Measurements from ENCODE around the gene SCN11A.
A peak's percentile ranks its signal among the peaks of the same experiment; 100 is the strongest.

Gene SCN11A

GRCh38 chr3:39068556-39068955 lies 16.8 kb upstream of the SCN11A start:
- H3K27me3 ChIP-seq (ENCODE audit: insufficient read depth, low read length, poor library complexity): no peaks in the 10 kb centered on the region
- H3K36me3 ChIP-seq (ENCODE audit: insufficient read depth, low read length): peaks cover 67% of the 10 kb centered on the region
- ATAC-seq (ENCODE audit: insufficient read depth, low read depth) (no peak), DNase-seq (no peak)
- H3K9ac ChIP-seq (ENCODE audit: low read depth, low read length): no peak overlapping the region
- no peaks in the 10 kb centered on the region for H3K9me3 ChIP-seq (ENCODE audit: insufficient read depth, low read length, severe bottlenecking)
- H2AFZ ChIP-seq (ENCODE audit: low read depth, low read length): no peak overlapping the region
- TF ChIP-seq EZH2 (IDR thresholded peaks at IDR 0.05; ENCODE audit: borderline replicate concordance, low read depth, low read length, severe bottlenecking): no peak
- TF ChIP-seq CTCF (IDR thresholded peaks at IDR 0.05; ENCODE audit: borderline replicate concordance, extremely low read depth, low read length, poor library complexity, severe bottlenecking): no peak
- H3K4me1 ChIP-seq (ENCODE audit: insufficient read depth, low read length): no peaks in the 10 kb centered on the region
- no peak overlapping the region for H3K4me2 ChIP-seq (ENCODE audit: insufficient read depth, low read length)
- H3K4me3 ChIP-seq (ENCODE audit: low read depth in 1 of 2, low read length in 2 of 2): no peak overlapping the region
- H4K20me1 ChIP-seq (ENCODE audit: insufficient read depth, low read length): no peaks in the 10 kb centered on the region; the same call in 1 of the 2 replicates
- H3K27ac ChIP-seq (ENCODE audit: low read length): no peak overlapping the region
- H3K79me2 ChIP-seq (ENCODE audit: insufficient read depth, low read length): peaks cover 13% of the 10 kb centered on the region

GRCh38 chr3:39067286-39067685 lies 15.5 kb upstream of the SCN11A start:
- Histone ChIP-seq H4K20me1 (ENCODE audit: insufficient read depth, low read length) (no peaks in the 10 kb centered on the region; the same call in 1 of the 2 replicates), H3K4me3 (ENCODE audit: low read depth in 1 of 2, low read length in 2 of 2) (no peak overlapping the region), H3K27me3 (ENCODE audit: insufficient read depth, low read length, poor library complexity) (no peaks in the 10 kb centered on the region), H3K27ac (ENCODE audit: low read length) (no peak overlapping the region), H3K9me3 (ENCODE audit: insufficient read depth, low read length, severe bottlenecking) (no peaks in the 10 kb centered on the region), H3K4me2 (ENCODE audit: insufficient read depth, low read length) (no peak overlapping the region), H3K36me3 (ENCODE audit: insufficient read depth, low read length) (peaks cover 54% of the 10 kb centered on the region), H3K79me2 (ENCODE audit: insufficient read depth, low read length) (peaks cover 22% of the 10 kb centered on the region), H3K4me1 (ENCODE audit: insufficient read depth, low read length) (no peaks in the 10 kb centered on the region), H2AFZ (ENCODE audit: low read depth, low read length) (no peak overlapping the region), H3K9ac (ENCODE audit: low read depth, low read length) (no peak overlapping the region)
- TF ChIP-seq EZH2 (IDR thresholded peaks at IDR 0.05; ENCODE audit: borderline replicate concordance, low read depth, low read length, severe bottlenecking): no peak
- no peak for TF ChIP-seq CTCF (IDR thresholded peaks at IDR 0.05; ENCODE audit: borderline replicate concordance, extremely low read depth, low read length, poor library complexity, severe bottlenecking)
- no peak for ATAC-seq (ENCODE audit: insufficient read depth, low read depth)
- DNase-seq: no peak

- DNase-seq (peak; percentile 22), ATAC-seq (ENCODE audit: insufficient read depth, low read depth) (peak; percentile 88)
- no peaks in the 10 kb centered on the region for H3K4me1 ChIP-seq (ENCODE audit: insufficient read depth, low read length)
- TF ChIP-seq CTCF (IDR thresholded peaks at IDR 0.05; ENCODE audit: borderline replicate concordance, extremely low read depth, low read length, poor library complexity, severe bottlenecking): peak; percentile 54
- TF ChIP-seq EZH2 (IDR thresholded peaks at IDR 0.05; ENCODE audit: borderline replicate concordance, low read depth, low read length, severe bottlenecking): no peak
- H2AFZ ChIP-seq (ENCODE audit: low read depth, low read length): no peak overlapping the region
- no peak overlapping the region for H3K4me3 ChIP-seq (ENCODE audit: low read depth in 1 of 2, low read length in 2 of 2)
- H3K36me3 ChIP-seq (ENCODE audit: insufficient read depth, low read length): peaks cover 39% of the 10 kb centered on the region
- H3K27me3 ChIP-seq (ENCODE audit: insufficient read depth, low read length, poor library complexity): no peaks in the 10 kb centered on the region
- no peak overlapping the region for H3K4me2 ChIP-seq (ENCODE audit: insufficient read depth, low read length)
- no peaks in the 10 kb centered on the region for H3K9me3 ChIP-seq (ENCODE audit: insufficient read depth, low read length, severe bottlenecking)
- no peak overlapping the region for H3K9ac ChIP-seq (ENCODE audit: low read depth, low read length)
- peaks cover 30% of the 10 kb centered on the region for H3K79me2 ChIP-seq (ENCODE audit: insufficient read depth, low read length)
- H4K20me1 ChIP-seq (ENCODE audit: insufficient read depth, low read length): no peaks in the 10 kb centered on the region; the same call in 1 of the 2 replicates
- H3K27ac ChIP-seq (ENCODE audit: low read length): no peak overlapping the region
These were observed 13.5 kb upstream of the SCN11A start for GRCh38 chr3:39065197-39065596.

GRCh38 chr3:39064646-39065045 lies 12.9 kb upstream of the SCN11A start:
- ATAC-seq (ENCODE audit: insufficient read depth, low read depth) (no peak), DNase-seq (no peak)
- no peaks in the 10 kb centered on the region; the same call in 1 of the 2 replicates for H4K20me1 ChIP-seq (ENCODE audit: insufficient read depth, low read length)
- no peak for TF ChIP-seq CTCF (IDR thresholded peaks at IDR 0.05; ENCODE audit: borderline replicate concordance, extremely low read depth, low read length, poor library complexity, severe bottlenecking)
- no peak for TF ChIP-seq EZH2 (IDR thresholded peaks at IDR 0.05; ENCODE audit: borderline replicate concordance, low read depth, low read length, severe bottlenecking)
- no peak overlapping the region for H3K4me2 ChIP-seq (ENCODE audit: insufficient read depth, low read length)
- no peaks in the 10 kb centered on the region for H3K4me1 ChIP-seq (ENCODE audit: insufficient read depth, low read length)
- peaks cover 34% of the 10 kb centered on the region for H3K36me3 ChIP-seq (ENCODE audit: insufficient read depth, low read length)
- no peaks in the 10 kb centered on the region for H3K9me3 ChIP-seq (ENCODE audit: insufficient read depth, low read length, severe bottlenecking)
- H3K79me2 ChIP-seq (ENCODE audit: insufficient read depth, low read length): peaks cover 34% of the 10 kb centered on the region
- no peak overlapping the region for H3K4me3 ChIP-seq (ENCODE audit: low read depth in 1 of 2, low read length in 2 of 2)
- no peaks in the 10 kb centered on the region for H3K27me3 ChIP-seq (ENCODE audit: insufficient read depth, low read length, poor library complexity)
- H3K9ac ChIP-seq (ENCODE audit: low read depth, low read length): no peak overlapping the region
- no peak overlapping the region for H2AFZ ChIP-seq (ENCODE audit: low read depth, low read length)
- H3K27ac ChIP-seq (ENCODE audit: low read length): no peak overlapping the region
